GM18520 (cell line): Measurements from ENCODE around the gene ZNF829.
A peak's percentile ranks its signal among the peaks of the same experiment; 100 is the strongest.

Experiments used
- ATAC-seq: cut with Tn5 transposase; IDR thresholded peaks from one replicate; pipeline ENCODE4 v1.9.1; 2021; ENCODE audit not compliant: unreplicated experiment

The ZNF829 gene

DNA sequence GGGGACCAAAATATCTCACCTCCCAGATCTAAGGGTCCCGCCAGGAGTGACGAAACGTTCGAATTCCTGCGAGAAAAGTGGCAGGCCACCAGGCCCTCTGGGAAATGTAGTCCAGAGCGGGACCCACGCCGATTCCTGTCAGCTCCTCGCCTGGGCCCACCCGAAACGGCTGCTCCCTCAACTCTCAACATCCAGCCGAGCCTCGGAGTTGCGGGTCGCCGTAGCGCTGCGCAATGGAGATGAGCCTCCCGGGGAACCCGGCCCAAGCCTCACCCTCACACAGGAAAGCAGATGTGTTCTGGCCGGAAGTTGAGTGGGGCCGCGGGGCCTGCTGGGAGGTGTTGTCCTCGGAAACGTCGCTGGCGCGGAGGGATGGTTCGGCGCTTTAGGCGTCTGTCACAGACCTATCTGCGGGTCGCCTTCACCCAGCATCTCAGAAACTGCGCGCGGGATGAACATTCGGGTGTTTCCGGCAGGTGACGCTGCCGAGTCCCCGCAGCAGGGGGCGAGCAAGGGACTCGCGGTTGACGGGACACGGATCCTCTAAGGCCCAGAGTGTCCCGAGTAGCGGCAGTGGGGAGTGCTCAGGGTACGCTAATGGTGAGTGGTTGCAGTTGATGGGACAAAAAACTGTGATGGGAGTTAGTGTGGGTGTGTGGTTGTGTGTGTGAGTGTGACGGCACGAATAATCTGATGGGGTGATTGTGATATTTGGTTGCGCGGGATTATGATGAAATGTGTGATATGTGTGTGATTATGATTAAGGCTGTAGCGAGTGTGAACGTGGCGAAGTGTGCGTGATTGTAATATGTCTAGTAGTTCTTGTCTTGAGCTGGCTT is at the start of gene ZNF829, which contains the start of gene ZNF568:
Gene ZNF829, minus strand, starts transcription at position 300 of the 839 bp plus-strand sequence. CDS start 1,124 bp downstream, outside the sequence.
Gene ZNF568, plus strand, starts transcription at position 341 of the 839 bp plus-strand sequence. CDS start 6,439 bp downstream, outside the sequence.
- peak; percentile 86 for ATAC-seq

DNA sequence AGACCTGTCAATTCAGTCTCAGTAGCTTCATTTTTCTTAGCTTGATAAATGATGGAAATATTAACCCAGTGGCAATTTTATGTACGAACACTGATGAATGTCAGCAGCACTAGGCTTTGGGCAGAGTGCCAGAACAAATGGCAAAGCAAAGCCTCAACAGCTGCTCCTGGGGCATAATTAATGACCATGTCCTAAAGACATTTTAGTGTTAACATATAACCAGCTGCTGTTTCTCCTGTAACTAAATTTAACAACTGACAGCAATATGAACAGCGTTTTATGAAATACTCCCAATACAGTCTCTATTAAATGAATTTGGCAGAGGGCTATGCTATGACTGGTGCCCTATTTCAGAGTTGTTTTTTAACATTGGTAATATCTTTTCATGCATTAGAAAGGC is 47.2 kb upstream of the ZNF829 start:
- ATAC-seq: no peak

DNA sequence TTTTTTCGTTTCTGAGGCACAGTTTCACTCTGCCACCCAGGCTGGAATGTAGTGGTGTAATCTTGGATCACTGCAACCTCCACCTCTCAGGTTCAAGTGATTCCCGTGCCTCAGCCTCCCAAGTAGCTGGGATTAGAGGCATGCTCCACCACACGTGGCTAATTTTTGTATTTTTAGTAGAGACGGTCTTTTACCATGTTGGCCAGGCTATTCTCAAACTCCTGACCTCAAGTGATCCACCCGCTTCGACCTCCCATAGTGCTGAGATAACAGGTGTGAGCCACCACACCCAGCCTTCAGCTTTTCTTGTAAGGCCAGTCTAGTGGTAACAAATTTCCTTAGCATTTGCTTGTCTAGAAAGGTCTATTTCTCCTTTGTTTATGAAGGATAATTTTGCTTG is 46.3 kb upstream of the ZNF829 start:
- ATAC-seq: no peak

DNA sequence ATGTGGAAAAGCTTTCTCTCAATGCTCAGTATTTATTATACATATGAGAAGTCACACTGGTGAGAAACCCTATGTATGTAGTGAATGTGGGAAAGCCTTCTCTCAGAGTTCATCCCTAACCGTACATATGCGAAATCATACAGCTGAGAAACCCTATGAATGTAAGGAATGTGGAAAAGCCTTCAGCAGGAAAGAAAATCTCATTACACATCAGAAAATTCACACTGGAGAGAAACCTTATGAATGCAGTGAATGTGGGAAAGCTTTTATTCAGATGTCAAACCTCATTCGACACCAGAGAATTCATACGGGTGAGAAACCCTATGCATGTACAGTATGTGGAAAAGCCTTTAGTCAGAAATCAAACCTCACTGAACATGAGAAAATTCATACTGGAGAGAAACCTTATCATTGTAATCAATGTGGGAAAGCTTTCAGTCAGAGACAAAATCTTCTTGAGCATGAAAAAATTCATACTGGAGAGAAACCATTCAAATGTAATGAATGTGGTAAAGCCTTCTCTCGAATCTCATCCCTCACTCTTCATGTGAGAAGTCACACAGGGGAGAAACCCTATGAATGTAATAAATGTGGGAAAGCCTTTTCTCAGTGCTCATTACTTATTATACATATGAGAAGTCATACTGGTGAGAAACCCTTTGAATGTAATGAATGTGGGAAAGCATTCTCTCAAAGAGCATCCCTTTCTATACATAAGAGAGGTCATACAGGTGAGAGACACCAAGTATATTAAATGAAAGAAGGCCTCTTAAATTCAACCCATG is 34.4 kb upstream of the ZNF829 start:
- no peak for ATAC-seq

DNA sequence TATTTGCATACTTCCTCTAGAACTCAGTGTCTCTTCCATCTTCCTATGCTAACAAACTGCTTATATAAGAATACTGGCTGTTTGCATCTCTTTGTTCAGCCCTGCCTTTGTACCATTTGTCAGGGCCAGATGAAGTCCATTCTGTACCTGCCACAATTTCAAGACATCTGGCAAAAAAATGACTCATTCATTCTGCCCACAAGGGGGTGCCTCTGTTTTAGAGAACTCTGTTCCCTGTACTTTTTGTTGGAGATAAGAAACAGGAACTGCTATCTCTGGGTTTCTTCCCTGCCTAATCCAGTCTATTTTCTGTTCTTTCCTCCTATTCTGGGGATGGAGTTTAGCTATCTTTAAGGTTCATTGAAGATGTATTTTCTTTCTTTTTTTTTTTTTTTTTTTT is 23.1 kb upstream of the ZNF829 start:
- no peak for ATAC-seq

DNA sequence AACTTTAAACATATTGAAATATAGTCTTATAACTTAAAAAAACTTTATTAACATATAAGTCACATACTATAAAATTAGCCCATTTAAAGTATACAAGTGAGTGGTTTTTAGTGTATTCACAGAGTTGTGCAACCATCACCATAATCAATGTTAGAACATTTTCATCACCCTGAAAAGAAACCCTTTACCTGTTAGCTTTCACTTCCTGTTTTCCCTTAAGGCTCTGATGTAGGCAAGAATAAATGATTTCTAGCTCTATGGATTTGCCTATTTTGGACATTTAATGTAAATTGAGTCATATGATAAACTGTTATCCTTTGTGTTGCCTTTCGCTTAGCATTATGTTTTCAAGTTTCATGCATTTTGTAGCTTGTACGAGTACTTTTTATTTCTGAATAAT is 15.6 kb upstream of the ZNF829 start:
- no peak for ATAC-seq

DNA sequence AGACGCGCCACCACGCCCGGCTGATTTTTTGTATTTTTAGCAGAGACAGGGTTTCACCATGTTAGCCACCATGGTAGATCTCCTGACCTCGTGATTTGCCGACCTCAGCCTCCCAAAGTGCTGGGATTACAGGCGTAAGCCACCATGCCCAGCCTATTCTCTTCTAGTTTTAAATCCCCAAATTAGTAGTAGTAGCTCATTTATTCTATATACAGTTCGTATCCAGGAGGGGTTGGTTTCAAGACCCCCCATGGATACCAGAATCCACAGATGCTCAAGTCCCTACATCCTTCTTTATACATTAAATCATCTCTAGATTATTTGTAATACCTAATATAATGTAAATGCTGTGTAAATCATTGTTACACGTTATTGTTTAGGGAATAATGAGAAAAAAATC is 2.0 kb upstream of the ZNF829 start:
- no peak for ATAC-seq

DNA sequence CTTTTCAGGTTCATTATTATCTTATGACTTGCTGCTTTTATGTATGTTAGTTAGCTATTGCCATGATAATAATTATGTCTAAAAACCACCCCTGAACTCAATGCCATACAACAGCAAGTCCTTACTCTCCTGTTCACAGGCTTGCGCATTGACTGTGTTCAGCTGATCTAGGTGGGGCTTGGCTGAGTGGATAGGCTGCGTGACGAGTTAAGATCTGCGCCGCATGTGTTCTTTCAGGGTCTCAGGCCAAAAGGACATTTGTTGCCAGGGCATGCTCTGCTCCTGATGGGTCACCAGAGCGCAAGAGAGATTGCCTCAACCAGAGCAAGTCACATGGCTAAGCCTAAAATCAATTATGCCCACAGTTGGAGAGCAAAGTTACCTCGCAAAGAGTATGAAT is 900 bp upstream of the ZNF829 start:
- ATAC-seq: no peak

DNA sequence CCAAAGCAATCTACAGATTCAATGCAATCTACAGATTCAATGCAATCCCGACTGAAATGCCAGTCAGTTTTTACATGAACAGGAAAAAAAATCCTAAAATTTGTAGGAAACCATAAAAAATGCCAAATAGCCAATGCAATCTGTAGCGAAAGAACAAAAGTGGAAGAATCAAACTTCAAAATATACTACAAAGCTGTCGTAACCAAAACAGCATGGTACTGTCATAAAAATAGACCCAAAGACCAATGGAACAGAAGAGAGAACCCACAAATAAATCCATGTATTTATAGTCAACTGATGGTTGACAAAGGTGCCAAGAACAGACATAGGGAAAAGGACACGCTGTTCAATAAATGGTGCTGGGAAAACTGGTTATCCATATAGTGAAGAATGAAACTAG is 17.7 kb downstream of the ZNF829 start:
- ATAC-seq: no peak

DNA sequence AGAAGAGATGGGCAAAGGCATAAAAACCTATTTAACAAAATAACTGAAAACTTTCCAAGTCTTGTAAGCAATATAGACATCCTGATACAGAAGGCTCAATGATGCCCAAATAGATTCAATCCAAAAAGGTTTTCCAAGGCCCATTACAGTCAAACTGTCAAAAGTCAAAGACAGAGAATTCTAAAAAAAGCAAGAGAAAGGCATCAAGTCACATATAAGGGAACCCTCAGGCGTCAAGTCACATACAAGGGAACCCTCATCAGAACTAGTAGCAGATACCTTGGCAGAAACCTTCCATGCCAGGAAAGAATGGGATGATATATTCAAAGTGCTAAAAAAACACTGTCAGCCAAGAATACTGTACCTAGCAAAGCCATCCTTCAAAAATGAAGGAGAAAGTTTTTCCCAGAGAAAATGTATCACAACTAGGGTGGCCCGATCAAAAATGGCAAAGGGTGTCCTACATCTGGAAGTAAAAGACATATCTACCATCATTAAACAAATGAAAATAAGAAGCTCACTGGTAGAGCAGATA is 21.2 kb downstream of the ZNF829 start:
- ATAC-seq: no peak

DNA sequence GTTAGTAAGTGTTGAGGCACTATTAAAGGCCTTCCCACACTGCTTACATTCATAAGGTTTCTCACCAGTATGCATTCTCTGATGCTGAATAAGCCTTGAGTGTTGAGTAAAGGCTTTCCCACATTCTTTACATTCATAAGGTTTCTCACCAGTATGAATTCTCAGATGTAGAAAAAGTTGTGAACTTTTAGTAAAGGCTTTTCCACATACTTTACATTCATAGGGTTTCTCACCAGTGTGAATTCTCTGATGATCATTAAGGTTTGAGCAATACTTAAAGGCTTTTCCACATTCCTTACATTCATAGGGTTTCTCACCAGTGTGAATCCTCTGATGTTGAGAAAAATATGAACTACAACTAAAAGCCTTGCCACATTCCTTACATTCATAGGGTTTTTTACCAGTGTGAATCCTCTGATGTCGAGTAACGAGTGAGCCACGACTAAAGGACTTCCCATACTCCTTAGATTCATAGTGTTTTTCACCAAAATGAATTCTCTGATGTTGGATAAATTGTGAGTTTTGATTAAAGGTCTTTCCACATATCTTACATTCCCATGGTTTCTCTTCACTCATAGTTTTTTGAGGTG is 24.2 kb downstream of the ZNF829 start:
- no peak for ATAC-seq

DNA sequence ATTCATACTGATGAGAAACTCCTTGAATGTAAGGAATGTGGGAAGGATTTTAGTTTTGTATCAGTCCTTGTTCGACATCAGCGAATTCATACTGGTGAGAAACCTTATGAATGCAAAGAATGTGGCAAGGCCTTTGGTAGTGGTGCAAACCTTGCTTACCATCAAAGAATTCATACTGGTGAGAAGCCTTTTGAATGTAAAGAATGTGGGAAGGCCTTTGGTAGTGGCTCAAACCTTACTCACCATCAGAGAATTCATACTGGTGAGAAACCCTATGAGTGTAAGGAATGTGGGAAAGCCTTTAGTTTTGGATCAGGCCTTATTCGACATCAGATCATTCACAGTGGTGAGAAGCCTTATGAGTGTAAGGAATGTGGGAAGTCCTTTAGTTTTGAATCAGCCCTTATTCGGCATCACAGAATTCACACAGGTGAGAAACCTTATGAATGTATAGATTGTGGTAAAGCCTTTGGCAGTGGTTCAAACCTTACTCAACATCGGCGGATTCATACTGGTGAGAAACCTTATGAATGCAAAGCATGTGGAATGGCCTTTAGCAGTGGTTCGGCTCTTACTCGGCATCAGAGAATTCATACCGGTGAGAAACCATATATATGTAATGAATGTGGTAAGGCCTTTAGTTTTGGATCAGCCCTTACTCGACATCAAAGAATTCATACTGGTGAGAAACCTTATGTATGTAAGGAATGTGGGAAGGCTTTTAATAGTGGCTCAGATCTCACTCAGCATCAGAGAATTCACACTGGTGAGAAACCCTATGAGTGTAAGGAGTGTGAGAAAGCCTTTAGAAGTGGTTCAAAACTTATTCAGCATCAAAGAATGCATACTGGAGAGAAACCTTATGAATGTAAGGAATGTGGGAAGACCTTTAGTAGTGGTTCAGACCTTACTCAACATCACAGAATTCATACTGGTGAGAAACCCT is 38.8 kb downstream of the ZNF829 start:
- no peak for ATAC-seq

DNA sequence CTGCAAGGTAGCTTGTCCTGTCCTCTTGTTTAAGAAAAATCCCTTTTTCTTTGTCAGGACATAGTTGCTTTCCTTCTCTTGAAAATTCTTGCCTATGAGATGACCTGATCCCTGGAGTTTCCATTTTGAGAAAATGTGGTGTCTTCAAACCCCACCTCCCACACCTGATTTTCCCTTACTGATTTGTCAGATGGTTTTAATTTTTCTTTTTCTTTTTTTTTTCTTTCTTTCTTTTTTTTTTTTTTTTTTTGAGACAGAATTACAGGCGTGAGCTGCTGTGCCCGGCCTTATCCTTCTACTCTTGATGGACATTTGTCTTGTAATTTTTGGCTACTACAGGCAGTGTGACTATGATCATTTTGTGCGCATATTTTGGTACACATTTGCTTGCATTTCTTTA is 64.2 kb downstream of the ZNF829 start:
- ATAC-seq: no peak

DNA sequence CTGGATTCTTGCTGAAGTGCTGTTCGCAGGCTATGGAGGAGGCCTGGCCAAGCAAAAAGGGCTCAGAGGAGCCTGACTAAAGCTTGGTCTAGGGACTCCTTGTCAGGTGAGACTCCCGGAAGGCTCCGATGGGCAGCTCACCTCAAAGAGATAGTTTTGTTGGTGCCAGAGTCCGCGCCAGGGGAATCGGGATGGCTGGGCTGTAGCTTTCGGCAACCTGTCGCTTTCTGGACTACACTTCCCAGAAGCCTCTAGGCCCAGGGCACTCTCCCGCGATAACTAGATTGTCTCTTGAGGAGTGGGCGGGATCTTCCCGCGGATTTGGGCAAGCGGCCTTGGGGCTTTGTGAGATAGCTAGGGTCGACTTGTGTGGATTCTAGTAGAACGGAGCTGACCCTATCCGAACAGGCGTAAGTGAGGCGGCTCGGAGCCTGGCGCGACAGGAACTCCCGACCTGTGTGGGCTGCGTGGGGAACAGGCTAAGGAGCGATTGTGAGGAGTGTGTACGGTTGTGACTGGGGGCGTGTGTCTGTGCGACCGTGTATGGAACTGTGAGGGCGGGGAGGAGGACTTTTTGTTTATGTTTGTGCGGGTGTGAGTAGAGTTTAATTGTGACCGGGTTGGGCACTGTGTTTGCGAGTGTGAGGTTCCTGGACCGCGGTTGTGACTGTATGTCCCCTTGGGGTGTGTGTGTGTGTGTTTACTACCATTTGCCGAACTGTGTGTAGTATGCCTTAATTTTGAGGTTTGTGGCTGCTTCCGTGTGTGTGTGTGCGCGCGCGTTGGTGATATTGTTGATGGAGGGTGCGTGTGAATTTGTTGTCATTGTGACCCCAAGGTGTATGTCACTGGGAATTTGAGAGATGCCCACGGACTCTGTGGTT is 65.3 kb downstream of the ZNF829 start, which contains the start of gene ZNF345:
Gene ZNF345, plus strand, starts transcription at position 318 of the 884 bp plus-strand sequence. CDS start 25,955 bp downstream, outside the sequence.
- ATAC-seq: peak; percentile 75

DNA sequence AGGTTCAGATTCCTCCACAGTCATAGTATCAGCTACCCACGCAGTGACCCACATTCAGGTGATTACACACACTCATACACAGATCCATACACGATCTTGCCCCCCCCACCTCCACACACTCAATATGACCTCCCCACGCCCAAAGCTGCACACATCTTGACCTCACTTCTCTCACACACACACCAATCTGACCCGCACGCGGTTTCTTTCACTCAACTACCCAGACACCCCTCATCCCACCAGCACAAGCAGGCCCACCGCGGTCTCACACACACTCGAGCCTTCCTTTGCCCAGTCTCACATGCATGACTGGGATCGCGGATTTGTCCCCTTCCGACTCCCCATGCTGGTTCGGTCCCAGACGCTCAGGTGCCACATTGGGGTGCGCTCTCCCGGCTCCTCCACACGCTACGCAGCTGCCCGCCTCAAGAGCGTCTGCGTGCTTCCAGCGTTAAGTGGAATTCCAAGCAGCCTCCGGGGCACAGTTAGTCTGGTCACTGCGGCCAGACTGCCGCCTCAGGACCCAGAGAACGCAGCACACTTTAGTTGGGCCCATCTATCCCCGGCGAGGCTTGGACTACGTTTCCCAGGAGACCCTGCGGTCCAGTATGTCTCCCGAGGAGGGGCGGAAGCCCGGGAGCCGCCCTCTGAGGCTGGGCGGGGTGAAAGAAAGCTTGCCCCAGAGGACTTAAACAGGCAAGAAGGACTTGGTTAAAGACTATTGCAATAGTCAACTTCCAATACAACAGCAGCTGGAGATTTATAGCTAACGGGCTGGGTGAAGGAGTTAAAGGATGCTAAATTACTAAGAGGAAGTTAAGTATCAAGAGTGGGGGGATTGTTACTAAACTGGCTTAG is 66.2 kb downstream of the ZNF829 start:
- ATAC-seq: peak; percentile 68

DNA sequence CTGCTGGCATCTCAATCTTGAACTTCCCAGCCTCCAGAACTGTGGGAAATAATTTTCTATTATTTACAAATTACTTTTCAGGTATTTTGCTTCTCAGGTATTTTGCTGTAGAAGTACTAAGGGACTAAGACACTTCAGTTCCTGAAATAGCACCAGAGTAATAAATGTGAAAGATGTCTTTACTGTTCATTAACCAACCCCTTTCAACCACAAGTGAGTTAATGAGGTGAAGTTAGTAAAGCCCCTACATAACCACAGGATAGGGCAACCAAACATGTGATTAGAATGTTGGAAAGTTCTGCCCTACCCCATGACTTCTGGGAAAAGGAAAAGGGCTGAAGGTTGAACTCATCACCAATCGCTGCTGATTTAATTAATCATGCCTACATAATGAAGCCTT is 68.1 kb downstream of the ZNF829 start:
- no peak for ATAC-seq

DNA sequence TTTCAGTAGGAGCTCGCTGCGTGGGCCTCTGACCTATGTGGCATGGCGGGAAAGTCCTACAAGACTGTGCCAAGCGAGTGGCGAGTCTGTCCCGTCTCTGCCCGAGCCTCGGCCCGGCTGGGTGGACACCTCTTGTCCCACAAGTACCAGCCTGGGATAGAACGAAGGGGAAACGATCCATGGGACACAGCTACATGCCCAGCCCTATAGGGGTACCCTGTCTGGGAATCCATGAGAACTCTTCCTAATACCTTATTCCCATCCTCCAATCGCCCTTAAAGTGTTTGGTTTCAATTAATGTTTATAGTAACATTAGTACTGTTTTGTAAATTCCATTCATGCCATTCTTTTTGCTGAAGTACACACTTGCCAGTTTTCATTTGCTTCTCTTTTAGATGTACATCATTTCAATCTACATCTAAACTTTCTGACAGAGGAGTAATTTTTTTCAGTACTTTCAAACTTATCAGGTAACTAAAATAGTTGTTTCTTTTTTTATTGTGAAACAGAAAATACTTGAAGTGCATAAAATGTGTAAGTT is 77.2 kb downstream of the ZNF829 start:
- ATAC-seq: no peak
